ENCODE data around the gene WNT2.

Gene WNT2

DNA sequence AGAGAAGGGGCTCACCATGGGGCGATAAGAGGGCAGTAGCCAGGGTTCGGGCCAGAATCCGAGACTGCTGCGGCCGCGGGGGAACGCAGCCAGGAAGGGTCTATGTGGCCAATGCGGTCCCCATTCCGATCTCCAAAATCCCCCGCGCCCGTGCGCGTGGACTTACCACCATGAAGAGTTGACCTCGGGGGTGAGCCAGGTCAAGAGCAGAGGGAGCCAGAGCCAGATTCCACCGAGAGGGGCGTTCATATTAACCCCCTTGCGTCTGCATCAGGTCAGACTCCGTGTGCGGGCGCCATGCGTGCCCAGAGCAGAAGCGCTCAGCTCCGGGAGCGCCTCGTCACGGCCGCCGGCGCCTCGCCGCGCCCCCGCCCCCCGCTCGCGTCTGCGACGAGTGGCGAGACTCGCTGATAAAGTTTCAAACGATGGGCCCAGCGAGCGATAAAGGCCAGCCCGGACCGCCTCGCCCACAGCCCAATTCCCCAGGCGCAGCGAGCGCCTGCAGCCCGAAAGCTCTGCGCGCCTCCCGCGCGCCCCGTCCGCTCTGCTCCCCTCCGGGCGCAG, at the start of gene WNT2:
Gene WNT2 (minus strand): TSS at position 318 of the 564 bp plus-strand sequence. CDS start 69 bp downstream, at position 249.
- no peak within 1 kb of the TSS for H3K4me2 ChIP-seq (ENCODE audit: low read depth, low read length, poor library complexity, severe bottlenecking)

GRCh38 chr7:117372073-117372472, 49.2 kb upstream of the WNT2 start:
- Histone ChIP-seq H3K9me3 (ENCODE audit: insufficient read depth, low read length) (no peaks in the 10 kb centered on the region), H3K27me3 (ENCODE audit: low read length) (no peaks in the 10 kb centered on the region), H3K79me2 (ENCODE audit: insufficient read depth, low read length) (peaks cover 88% of the 10 kb centered on the region), H3K9me2 (replicated peaks; ENCODE audit: insufficient read depth, low read length) (no peaks in the 10 kb centered on the region), H3K36me3 (ENCODE audit: low read length) (peaks cover 72% of the 10 kb centered on the region), H3K27ac (ENCODE audit: low read depth, low read length) (peak overlapping the region; percentile 100; the same call in 1 of the 2 replicates), H2AFZ (ENCODE audit: low read depth, low read length, severe bottlenecking) (no peak overlapping the region), H3K9ac (ENCODE audit: low read length) (no peak overlapping the region), H3F3A (ENCODE audit: insufficient read depth) (peaks cover 26% of the 10 kb centered on the region; the same call in 1 of the 2 replicates), H3K4me3 (ENCODE audit: insufficient read depth, low read length, poor library complexity, severe bottlenecking) (no peak overlapping the region), H4K20me1 (ENCODE audit: low read depth, low read length) (no peaks in the 10 kb centered on the region), H3K4me2 (ENCODE audit: low read depth, low read length, poor library complexity, severe bottlenecking) (peak overlapping the region; percentile 99)
- TF ChIP-seq EZH2phosphoT487 (conservative IDR thresholded peaks at IDR 0.05; ENCODE audit: low read length) (no peak), CTCF (IDR thresholded peaks at IDR 0.05; ENCODE audit: insufficient read depth, low read length, poor library complexity, severe bottlenecking) (no peak)

More for the DNA sequence above, at the start of gene WNT2:
- Histone ChIP-seq H3K27me3 (ENCODE audit: low read length) (no peaks in the 10 kb centered on the region), H4K20me1 (ENCODE audit: low read depth, low read length) (no peaks in the 10 kb centered on the region), H3K9ac (ENCODE audit: low read length) (no peak within 1 kb of the TSS), H3K4me3 (ENCODE audit: insufficient read depth, low read length, poor library complexity, severe bottlenecking) (no peak within 1 kb of the TSS), H3K36me3 (ENCODE audit: low read length) (no peaks in the 10 kb centered on the region), H3K27ac (ENCODE audit: low read depth, low read length) (no peak within 1 kb of the TSS), H3K79me2 (ENCODE audit: insufficient read depth, low read length) (no peaks in the 10 kb centered on the region), H3F3A (ENCODE audit: insufficient read depth) (no peaks in the 10 kb centered on the region), H3K9me3 (ENCODE audit: insufficient read depth, low read length) (no peaks in the 10 kb centered on the region), H2AFZ (ENCODE audit: low read depth, low read length, severe bottlenecking) (no peak within 1 kb of the TSS), H3K9me2 (replicated peaks; ENCODE audit: insufficient read depth, low read length) (no peaks in the 10 kb centered on the region)
- TF ChIP-seq EZH2phosphoT487 (conservative IDR thresholded peaks at IDR 0.05; ENCODE audit: low read length) (no peak), CTCF (IDR thresholded peaks at IDR 0.05; ENCODE audit: insufficient read depth, low read length, poor library complexity, severe bottlenecking) (no peak)

- H3K9me2 ChIP-seq (replicated peaks; ENCODE audit: insufficient read depth, low read length): no peaks in the 10 kb centered on the region
- TF ChIP-seq EZH2phosphoT487 (conservative IDR thresholded peaks at IDR 0.05; ENCODE audit: low read length) (no peak), CTCF (IDR thresholded peaks at IDR 0.05; ENCODE audit: insufficient read depth, low read length, poor library complexity, severe bottlenecking) (no peak)
- H3K9me3 ChIP-seq (ENCODE audit: insufficient read depth, low read length): no peaks in the 10 kb centered on the region
- H4K20me1 ChIP-seq (ENCODE audit: low read depth, low read length): no peaks in the 10 kb centered on the region
- H3K4me2 ChIP-seq (ENCODE audit: low read depth, low read length, poor library complexity, severe bottlenecking): peak overlapping the region; percentile 8
- H3K4me3 ChIP-seq (ENCODE audit: insufficient read depth, low read length, poor library complexity, severe bottlenecking): no peak overlapping the region
- peaks cover 26% of the 10 kb centered on the region; the same call in 1 of the 2 replicates for H3F3A ChIP-seq (ENCODE audit: insufficient read depth)
- H3K27ac ChIP-seq (ENCODE audit: low read depth, low read length): peak overlapping the region; percentile 5; the same call in 1 of the 2 replicates
- H3K9ac ChIP-seq (ENCODE audit: low read length): no peak overlapping the region
- H2AFZ ChIP-seq (ENCODE audit: low read depth, low read length, severe bottlenecking): no peak overlapping the region
- H3K36me3 ChIP-seq (ENCODE audit: low read length): peaks cover 63% of the 10 kb centered on the region
- peaks cover 13% of the 10 kb centered on the region for H3K79me2 ChIP-seq (ENCODE audit: insufficient read depth, low read length)
- H3K27me3 ChIP-seq (ENCODE audit: low read length): no peaks in the 10 kb centered on the region
Measured at GRCh38 chr7:117364339-117365080, 41.7 kb upstream of the WNT2 start.
